Measurements from ENCODE around the gene CDK16.

DNA sequence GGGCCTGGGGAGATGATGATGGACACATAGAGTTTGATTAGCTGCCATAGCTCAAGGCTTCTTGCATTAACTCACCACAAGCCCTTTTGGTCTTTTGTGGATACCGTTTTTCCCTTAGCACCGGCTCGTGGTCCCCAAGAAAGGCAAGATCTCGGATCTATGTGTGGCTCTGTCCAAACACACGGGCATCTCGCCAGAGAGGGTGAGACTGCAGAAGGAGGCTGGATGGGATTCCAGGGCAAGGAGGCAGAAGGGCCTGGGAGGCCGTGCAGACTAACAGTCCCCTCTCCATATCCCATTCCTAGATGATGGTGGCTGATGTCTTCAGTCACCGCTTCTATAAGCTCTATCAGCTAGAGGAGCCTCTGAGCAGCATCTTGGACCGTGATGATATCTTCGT is 23.8 kb downstream of the CDK16 start:
- TF ChIP-seq, protein P1, sequence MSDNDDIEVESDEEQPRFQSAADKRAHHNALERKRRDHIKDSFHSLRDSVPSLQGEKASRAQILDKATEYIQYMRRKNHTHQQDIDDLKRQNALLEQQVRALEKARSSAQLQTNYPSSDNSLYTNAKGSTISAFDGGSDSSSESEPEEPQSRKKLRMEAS (IDR thresholded peaks at IDR 0.05; ENCODE audit: low read depth, low read length) = no peak
- TF ChIP-seq, protein P2, sequence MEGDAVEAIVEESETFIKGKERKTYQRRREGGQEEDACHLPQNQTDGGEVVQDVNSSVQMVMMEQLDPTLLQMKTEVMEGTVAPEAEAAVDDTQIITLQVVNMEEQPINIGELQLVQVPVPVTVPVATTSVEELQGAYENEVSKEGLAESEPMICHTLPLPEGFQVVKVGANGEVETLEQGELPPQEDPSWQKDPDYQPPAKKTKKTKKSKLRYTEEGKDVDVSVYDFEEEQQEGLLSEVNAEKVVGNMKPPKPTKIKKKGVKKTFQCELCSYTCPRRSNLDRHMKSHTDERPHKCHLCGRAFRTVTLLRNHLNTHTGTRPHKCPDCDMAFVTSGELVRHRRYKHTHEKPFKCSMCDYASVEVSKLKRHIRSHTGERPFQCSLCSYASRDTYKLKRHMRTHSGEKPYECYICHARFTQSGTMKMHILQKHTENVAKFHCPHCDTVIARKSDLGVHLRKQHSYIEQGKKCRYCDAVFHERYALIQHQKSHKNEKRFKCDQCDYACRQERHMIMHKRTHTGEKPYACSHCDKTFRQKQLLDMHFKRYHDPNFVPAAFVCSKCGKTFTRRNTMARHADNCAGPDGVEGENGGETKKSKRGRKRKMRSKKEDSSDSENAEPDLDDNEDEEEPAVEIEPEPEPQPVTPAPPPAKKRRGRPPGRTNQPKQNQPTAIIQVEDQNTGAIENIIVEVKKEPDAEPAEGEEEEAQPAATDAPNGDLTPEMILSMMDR (IDR thresholded peaks at IDR 0.05; ENCODE audit: low read depth, low read length) = no peak
- TF ChIP-seq POLR2A (IDR thresholded peaks at IDR 0.05; ENCODE audit: extremely low read depth, insufficient read length) (no peak), MYC (IDR thresholded peaks at IDR 0.05; ENCODE audit: low read depth, low read length) (no peak)
